T-helper 9 cell (primary cell): ENCODE results near the gene ANKRD31.
A peak's percentile ranks its signal among the peaks of the same experiment; 100 is the strongest.
"Not testable (repeated sequence)": the region's sequence is repeated elsewhere in the genome, so short reads cannot be mapped to it uniquely, and the experiment has no call there.

Source experiments
- DNase-seq: peaks from one replicate; pipeline ENCODE4 v3.0.0-alpha.2; 2020
- total RNA-seq, 2 donors: gene quantifications; one replicate each; lab custom pipeline; 2026; lab: John Stamatoyannopoulos, UW

Gene ANKRD31, protein sequence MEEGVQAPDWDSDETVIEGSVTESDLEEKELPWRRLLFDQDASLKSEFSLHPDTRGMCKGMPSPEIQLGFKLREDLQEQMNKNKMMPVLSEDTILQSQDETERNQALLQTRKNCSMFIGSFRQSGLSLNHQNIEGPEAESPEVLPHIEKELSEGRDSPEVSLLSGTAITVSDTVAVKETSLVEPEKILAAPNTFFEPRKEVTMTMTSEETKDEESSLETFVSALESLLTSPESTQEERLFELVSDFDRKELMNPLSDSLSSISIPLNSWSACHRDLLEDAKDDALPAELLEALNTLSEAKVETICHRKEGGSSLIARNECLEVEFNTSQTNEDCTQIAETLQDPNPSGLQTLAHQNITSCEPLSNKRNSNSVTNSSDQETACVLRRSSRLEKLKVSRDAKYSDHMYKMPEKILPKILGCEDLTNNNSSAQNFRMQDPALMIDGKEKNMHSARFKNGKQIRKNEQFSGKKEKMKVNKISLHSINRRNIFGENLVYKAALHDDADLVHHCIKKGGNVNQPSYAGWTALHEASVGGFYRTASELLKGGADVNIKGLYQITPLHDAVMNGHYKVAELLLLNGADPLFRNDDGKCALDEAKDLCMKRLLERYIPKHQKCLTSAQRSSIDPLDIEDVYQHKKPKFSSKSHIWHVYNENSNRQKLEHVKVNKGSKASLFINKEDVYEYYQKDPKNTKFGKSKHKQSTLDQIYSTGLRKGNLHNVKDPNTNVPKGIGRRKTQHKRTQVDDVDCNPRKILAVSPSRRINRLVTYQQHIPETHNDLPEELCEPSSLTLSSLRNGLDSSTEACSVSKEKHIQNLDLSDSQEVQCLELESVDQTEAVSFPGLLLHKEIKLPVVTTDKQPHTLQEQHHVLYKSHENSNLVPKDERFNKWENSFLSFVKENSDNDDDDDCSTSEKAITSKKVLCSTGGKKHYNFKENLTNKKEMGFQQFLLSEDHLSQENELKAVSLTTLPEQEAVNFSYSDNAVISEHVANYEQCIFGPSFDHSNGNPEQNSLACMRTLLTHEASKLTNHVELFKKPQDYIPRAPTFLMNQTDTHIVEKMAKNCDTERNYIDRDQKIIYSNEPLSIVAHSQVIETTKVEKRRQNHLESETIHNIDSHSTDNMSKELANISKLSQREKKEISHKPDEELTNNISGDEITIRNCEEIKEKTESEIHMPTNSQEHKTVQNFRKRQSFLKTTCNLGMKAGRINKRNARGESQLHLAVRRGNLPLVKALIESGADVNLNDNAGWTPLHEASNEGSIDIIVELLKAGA (N-terminal part only)
- 1.2 to 2.2 reads per million in 2 donors for total RNA-seq

DNA sequence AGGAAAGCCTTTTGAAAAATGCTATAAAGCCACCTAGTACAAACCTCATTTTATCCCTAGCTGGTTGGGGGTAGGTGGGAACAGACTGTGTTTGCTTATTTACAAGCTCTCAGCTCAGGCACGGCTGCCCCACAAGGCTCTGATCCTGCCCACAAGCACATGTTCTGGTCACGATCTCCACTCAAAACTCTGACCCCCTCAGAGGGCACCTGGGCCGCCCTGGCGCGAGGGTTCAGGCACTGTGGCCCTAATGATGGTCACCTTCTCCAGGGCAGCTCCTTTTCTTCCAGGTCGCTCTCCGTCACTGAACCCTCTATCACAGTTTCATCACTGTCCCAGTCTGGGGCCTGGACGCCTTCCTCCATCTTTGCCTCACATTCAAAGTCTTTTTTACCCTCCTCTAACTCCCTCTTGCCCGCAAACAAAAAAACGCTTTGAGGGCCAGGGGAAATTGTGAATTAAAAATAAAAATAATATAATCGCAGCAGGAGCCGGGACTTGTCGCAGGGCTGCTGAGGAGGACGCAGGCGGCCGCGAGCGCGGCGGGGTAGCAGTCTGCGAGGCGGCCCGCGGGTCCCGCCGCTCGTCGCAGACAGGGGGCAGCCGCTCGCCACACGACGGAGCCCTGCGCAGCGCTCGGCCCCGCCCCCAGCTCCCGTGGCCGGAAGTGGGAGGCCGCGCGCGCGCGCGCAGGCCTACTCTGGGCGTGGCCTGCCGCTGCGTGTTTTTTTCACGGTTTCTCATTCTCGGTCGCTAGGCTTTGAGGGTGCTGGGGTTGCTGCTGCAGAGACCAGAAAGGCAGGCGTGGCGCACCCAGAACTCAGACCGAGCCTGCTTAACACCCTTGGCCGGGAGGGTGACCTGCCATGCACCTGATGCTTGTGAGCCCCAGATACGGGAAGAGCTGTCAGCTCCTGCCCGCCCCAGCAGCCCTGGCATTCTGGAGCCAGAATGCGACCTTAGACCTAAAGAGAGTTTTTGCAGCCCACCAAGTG, at the start of gene ANKRD31:
Gene ANKRD31, minus strand, starts transcription at position 557 of the 995 bp plus-strand sequence. Its CDS starts 192 bp downstream, at position 365.
- DNase-seq, result peak; percentile 86

DNA sequence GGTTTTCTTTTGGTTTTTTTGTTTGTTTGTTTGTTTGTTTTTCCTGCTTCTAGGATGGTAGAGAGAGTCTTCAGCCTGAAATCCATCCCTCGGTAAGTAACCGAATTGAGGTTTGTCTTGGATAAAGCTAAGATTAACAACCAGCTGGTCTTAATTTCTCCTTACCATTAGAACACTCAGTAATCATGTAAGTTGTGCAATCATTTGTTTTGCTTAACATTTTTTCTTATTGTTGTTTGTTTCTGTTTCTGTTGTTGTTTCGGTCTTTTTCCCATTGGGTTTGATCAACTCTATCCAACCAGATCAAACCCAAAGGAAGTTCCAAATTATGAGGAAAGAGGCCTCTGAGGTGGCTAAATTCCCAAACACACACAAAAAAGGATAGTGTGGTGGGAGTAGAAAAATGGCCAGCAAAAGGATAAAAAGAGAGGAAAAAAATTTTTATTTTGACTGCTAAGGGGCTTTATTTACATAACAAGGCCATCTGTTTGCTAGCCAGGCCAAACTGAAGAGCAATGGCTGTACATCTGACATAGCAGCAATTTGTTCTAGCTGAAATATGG, 49.6 kb upstream of the ANKRD31 start:
- DNase-seq, result no peak

DNA sequence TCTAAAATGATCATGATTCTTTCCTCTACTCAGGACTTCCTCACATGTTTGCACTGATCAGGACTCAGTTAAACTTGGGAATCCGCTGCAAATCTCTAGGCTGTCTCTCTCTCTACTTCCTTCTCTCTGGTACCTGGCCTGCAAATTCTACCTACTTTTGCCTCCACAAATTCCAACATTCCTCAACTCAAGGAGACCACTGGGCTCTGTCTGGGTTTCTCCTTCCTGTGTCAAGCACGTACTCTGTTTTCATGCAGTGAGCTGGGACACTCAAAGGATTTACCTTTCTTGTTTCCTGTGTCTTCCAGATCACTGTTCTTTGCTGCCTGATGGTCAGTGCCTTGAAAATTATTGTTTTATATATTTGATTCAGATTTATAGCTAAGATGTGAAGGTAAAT, 45.9 kb upstream of the ANKRD31 start:
- no peak for DNase-seq

GRCh38 chr5:75281716-75282465, 45.2 kb upstream of the ANKRD31 start:
- no peak for DNase-seq

DNA sequence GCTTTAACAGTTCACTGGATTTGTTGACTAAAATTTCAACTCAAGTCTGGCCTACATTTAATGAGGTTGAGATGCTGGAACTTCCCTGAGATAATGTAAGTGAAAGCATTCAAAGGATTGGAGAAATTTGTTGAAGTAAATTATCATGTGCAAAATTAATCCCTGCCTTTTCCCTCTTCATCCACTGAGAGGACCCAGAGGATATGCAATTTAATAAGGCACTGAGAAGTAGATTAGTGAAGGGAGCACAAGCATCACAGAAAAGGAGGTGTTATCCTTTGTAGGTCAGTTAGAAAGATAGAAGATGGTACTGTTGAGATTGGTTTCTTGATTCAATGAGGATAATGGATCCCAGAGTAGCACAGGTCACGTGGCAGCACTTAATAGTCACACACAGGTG, 42.6 kb upstream of the ANKRD31 start:
- DNase-seq, result no peak

DNA sequence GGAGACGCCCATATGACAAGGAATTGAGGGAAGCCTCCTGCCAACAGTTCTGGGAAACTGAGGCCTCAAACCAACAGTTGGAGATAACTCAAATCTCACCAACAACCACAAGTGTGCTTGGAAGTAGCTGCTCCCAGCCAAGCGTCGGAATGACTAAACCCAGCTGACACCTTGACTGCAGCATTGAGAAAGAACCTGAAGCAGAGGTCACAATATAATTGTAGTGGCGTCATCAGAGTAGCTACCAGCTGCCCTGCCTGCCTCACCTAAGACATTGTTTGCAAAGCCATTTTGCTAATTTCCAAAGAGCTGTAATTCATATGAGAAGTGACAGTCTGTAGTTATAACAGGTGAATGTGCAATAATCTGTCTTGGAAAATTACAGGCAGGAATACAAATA, 40.8 kb upstream of the ANKRD31 start:
- no peak for DNase-seq

DNA sequence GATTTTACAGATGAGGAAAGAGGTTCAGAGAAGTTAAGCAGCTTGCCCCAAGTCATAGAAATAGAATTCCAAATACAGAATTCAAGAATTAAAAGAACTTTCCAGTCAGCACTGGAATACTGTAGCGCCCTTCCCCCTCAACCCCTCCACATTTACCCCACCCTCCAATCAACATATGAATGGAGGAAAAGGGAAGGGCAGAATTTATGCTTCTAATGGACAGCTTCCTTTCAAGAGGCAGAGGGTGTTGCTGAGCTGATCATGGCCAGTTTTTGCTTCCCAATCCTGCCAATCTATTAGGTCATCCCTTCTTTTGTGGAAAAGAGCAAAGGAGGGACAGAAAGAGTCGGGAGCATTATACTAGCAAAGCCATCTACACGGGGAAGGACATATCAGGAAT, 39.1 kb upstream of the ANKRD31 start:
- DNase-seq, result no peak

DNA sequence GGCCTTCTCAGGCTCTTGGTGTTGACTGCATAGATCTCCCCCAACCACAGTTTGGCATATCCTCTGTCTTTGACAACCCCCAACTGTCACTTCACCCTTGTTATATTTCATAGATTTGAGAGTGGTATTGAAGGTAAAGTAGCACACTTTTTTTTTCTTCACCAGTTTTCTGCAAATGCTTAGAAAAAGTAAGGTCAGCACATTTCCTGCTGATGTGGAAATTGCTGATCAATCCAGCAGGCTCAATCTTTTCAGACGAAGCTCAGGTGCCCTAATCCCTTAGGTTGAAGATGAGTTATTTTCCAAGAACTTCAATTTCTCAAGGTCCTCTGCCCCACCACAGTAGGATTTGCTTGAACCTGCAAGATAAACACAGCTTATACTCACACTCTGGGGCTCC, 38.5 kb upstream of the ANKRD31 start:
- DNase-seq, result no peak

- DNase-seq, result no peak
These were observed 37.8 kb upstream of the ANKRD31 start for GRCh38 chr5:75274486-75274885.

- not testable (repeated sequence) for DNase-seq
These were observed 33.9 kb upstream of the ANKRD31 start for GRCh38 chr5:75270605-75271004.

DNA sequence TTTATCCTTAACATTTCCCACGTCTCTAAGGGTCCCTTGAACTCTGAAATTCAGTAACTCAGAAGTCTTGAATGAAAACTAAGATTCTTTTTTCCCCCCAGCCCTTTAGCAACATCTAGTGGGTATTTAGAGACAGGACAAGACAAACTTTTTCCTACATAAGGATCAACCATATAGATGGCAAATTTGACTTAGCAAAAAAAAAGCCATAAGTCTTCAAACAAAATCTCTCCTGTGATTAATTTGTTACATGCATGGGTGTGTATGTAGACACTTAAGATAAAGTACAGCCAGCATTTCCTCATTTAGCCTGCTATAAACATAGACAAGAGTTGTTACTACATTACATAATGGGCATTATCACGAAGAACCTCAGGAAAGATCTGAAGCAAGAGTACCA, 29.1 kb upstream of the ANKRD31 start:
- no peak for DNase-seq

GRCh38 chr5:75262271-75262670, 25.6 kb upstream of the ANKRD31 start:
- no peak for DNase-seq

DNA sequence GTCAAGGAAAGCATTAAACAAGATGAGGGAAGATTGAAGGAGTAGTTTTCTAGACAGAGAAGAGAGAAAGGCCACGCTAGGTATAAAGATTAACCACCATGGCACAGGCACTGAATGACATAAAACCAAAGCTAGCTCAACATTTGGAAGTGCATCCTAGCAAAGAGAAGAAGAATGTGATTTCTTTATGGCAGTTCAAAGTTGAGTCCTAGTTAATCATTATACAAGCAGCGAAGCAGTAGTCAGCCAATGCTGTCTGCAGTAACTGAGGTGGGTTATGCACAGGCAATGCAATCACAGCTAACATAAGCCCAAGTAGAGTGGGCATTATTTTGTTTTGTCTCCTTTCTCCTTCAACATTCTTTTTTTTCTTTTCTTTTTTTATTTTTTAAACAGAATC, 24.0 kb upstream of the ANKRD31 start:
- no peak for DNase-seq

DNA sequence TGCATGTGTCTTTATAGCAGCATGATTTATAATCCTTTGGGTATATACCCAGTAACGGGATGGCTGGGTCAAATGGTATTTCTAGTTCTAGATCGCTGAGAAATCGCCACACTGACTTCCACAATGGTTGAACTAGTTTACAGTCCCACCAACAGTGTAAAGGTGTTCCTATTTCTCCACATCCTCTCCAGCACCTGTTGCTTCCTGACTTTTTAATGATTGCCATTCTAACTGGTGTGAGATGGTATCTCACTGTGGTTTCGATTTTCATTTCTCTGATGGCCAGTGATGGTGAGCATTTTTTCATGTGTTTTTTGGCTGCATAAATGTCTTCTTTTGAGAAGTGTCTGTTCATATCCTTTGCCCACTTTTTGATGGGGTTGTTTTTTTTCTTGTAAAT, 13.8 kb upstream of the ANKRD31 start:
- DNase-seq, result not testable (repeated sequence)

DNA sequence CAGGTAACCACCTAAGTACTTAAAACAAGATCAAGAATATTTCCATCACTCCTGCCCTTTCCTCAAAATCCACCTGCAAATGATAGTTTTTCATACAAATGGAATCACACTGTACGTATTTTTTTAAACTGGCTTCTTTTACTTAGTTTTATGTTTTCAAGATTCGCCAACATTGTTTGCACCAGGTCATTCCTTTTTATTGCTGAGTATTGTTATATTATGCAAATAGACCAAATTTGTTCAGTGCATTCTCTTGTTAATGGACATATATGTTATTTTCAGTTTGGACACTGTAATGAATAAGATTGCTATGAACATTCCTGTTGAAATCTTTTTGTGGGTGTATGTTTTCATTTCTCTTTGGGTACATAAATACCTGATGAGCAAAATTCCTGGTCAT, 8.3 kb upstream of the ANKRD31 start:
- DNase-seq, result no peak

DNA sequence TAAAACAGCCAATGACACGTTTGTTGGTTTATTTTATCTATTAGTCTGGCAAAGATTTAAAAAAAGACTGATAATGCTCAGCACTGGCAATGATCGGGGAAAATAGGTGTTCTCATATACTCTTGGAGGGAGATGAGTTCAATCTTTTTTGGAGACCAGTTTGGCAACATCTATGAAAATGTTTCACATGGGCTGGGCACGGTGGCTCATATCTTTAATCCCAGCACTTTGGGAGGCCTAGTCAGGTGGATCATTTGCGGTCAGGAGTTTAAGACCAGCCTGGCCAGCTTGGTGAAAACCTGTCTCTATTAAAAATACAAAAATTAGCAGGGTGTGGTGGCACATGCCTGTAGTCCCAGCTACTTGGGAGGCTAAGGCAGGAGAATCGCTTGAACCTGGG, 6.8 kb upstream of the ANKRD31 start:
- no peak for DNase-seq

GRCh38 chr5:75243100-75243499, 6.4 kb upstream of the ANKRD31 start:
- DNase-seq, result no peak

DNA sequence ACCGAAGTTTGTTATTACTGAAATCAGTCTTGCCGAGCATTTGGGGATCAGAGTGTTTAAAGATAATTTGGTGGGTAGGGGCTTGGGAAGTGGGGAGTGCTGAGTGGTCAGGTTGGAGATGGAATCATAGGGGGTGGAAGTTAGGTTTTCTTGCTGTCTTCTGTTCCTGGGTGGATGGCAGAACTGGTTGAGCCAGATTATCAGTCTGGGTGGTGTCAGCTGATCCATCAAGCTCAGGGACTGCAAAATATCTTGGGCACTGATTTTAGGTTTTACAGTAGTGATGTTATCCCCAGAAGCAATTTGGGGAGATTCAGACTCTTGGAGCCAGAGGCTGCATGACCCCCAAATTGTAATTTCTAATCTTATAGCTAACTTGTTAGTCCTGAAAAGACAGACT, 5.4 kb upstream of the ANKRD31 start:
- DNase-seq, result no peak

DNA sequence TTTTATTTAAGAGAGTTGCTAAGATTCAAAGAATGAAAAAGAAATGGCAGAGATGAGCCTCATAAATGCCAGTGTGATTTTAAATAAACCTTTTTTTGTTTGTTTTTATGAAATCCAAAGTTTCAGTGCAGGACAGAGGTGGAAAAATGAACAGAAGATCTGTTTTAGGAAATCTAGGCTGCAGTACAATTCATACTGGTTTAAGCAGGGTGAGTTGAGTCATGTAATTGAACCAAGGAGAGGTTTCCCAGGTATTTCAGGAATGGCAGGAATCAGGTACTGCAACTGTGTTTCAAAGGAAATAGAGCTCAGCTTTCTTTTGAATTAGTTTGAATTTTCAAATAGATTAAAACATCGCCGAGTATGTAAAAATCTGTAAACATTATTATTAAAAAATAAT, 3.0 kb upstream of the ANKRD31 start:
- DNase-seq, result no peak

GRCh38 chr5:75235711-75236110, 967 bp downstream of the ANKRD31 start:
- no peak for DNase-seq

DNA sequence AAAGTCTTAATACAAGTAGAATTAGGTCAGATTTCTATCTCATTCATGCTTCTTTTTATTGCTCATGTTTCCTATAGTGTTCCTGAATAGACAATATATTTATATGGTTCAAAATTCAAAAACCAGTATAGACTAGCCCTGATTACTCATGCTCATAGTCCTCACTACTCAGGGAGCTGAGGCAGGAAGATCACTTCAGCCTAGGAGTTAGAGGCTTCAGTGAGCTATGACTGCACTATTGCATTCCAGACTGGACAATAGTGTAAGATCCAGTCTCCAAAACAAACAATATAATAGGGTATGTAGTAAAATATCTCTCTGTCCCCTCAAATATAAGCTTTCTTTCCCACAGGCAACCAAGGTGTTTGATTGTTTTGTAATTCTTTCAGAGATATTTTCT, 2.4 kb downstream of the ANKRD31 start:
- no peak for DNase-seq
